WI38 (cell line): ENCODE data around the gene C9.
"Not testable (repeated sequence)": the region's sequence is repeated elsewhere in the genome, so short reads cannot be mapped to it uniquely, and the experiment has no call there.

Experiments
- H3K4me3 ChIP-seq: 2 replicates; pipeline ENCODE4 v1.5.1; 2011; ENCODE audit warnings: low read depth, mild to moderate bottlenecking, control low read depth, low read length
- CTCF ChIP-seq: IDR thresholded peaks from 2 replicates; pipeline ENCODE4 v1.5.1; 2012; ENCODE audit warnings: low read depth, mild to moderate bottlenecking, control low read depth, low read length

The C9 gene

DNA sequence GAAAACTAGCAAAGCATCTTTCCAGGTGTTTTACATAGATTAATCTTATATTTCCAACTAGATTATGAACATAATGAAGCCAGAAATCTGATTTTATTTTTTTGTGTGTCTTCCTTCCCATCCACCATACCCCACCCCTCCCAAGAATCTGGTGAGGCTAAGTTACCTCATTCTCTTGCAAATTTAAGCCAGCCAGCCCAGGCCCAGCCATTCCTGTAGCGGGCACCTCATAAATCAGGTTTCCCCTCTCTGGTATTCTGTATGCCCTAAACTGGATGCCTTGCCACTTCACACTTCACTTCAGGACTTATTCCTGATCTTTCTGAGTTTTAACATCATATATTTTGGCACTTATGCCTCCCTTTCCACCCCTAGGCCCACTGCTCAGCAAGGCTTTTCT lies 21.8 kb downstream of the C9 start:
- no peak for TF ChIP-seq CTCF
- no peak overlapping the region for H3K4me3 ChIP-seq

- H3K4me3 ChIP-seq, result no peak overlapping the region
- no peak for TF ChIP-seq CTCF
Observed at GRCh38 chr5:39341896-39342295, 22.4 kb downstream of the C9 start.

GRCh38 chr5:39340506-39340905 lies 23.8 kb downstream of the C9 start:
- no peak for TF ChIP-seq CTCF

GRCh38 chr5:39337252-39337915 lies 26.9 kb downstream of the C9 start:
- no peak for TF ChIP-seq CTCF
- no peak overlapping the region for H3K4me3 ChIP-seq

More at GRCh38 chr5:39340506-39340905, 23.8 kb downstream of the C9 start:
- no peak overlapping the region for H3K4me3 ChIP-seq

- not testable (repeated sequence) for H3K4me3 ChIP-seq
Observed at GRCh38 chr5:39334296-39334695, 30.0 kb downstream of the C9 start.

DNA sequence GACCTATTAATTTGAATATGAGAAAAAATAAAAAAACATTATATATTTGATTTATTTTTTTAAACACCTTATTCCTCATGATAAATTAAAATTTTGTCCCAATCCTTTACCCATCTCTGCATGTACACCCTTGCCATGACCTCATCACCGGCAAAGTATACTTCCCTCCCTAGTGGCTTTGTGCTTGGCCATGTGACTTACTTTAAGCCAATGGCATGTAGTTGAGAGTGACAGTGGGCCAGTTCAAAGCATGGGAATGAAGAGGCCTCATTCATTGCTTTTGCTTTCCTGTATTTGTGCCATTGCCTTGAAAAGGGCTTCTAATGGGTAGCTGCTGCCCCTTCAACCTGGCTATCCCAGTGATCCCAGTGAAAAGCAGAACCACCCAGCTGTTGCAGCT lies 31.2 kb downstream of the C9 start:
- no peak overlapping the region for H3K4me3 ChIP-seq

GRCh38 chr5:39331861-39332381 lies 32.4 kb downstream of the C9 start:
- no peak overlapping the region for H3K4me3 ChIP-seq
- TF ChIP-seq CTCF, result no peak

More for the DNA sequence above, 31.2 kb downstream of the C9 start:
- no peak for TF ChIP-seq CTCF

- TF ChIP-seq CTCF, result no peak
Observed at GRCh38 chr5:39328731-39329130, 35.6 kb downstream of the C9 start.

More at GRCh38 chr5:39328731-39329130, 35.6 kb downstream of the C9 start:
- H3K4me3 ChIP-seq, result no peak overlapping the region
